Glutamatergic neuron (in vitro differentiated cells): Measurements from ENCODE around the gene HMGN4. TPM values are rescaled to one million over a fixed set of nuclear protein-coding genes. Genes with fewer than 3 reads are reported as not detected.
A peak's percentile ranks its signal among the peaks of the same experiment; 100 is the strongest.

ENCODE experiments used
- DNase-seq: peaks from one replicate; pipeline ENCODE4 v3.0.0; 2022
- H3K27ac Mint-ChIP-seq: one replicate; pipeline ENCODE4 v1.8.0; 2020; ENCODE audit warnings: mild to moderate bottlenecking, mixed read lengths, inconsistent platforms; ENCODE audit not compliant: unreplicated experiment
- H3K27me3 Mint-ChIP-seq: one replicate; pipeline ENCODE4 v1.8.0; 2020; ENCODE audit warnings: mild to moderate bottlenecking, moderate library complexity, mixed read lengths, inconsistent platforms; ENCODE audit not compliant: unreplicated experiment
- H3K36me3 Mint-ChIP-seq: one replicate; pipeline ENCODE4 v1.8.0; 2020; ENCODE audit warnings: mild to moderate bottlenecking, mixed read lengths, inconsistent platforms; ENCODE audit not compliant: unreplicated experiment
- H3K4me1 Mint-ChIP-seq: one replicate; pipeline ENCODE4 v1.8.0; 2020; ENCODE audit warnings: mild to moderate bottlenecking, low read depth, mixed read lengths, inconsistent platforms; ENCODE audit not compliant: unreplicated experiment
- H3K4me3 Mint-ChIP-seq: one replicate; pipeline ENCODE4 v1.8.0; 2020; ENCODE audit warnings: mild to moderate bottlenecking, mixed read lengths, inconsistent platforms; ENCODE audit not compliant: unreplicated experiment
- H3K9me3 Mint-ChIP-seq: one replicate; pipeline ENCODE4 v1.8.0; 2020; ENCODE audit warnings: mild to moderate bottlenecking, moderate library complexity, mixed read lengths, inconsistent platforms; ENCODE audit not compliant: unreplicated experiment
- total RNA-seq: library from RNA; stranded (reverse); fragmentation: NEBNext Ultra II Directional; extraction: Animal tissue kit (Norgen Biotek cat#: 25700); gene quantifications from one replicate; pipeline ENCODE4 v1.2.1, GENCODE V29; 2021; ENCODE audit not compliant: unreplicated experiment
- TF ChIP-seq, protein P1 (sequence below): fragments of 200-600 bp; sonication (generic); IDR thresholded peaks from one replicate; pipeline ENCODE4 v1.5.0; 2021; ENCODE audit not compliant: partially characterized antibody, unreplicated experiment

HMGN4 gene
- total RNA-seq, 1 donor from 2014 or later = 56.9 TPM

DNA sequence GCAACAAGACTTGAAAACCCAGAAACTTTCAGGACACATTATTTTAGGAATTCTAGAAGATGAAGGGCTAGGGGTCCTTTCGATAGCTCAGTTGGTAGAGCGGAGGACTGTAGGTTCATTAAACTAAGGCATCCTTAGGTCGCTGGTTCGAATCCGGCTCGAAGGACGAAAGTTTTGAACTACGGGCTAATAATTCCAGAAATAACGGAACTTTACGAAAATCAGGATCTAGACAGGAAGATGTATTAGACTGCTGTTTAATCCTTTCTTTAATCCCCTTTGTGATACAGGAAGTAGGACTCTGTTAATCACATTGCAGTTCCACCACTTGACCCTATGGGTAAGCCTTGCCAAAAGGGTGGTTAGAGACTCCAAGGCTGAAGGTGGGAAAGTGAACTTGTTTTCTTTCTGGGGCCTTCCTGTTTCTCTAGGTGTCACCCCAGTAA is 37.4 kb downstream of the HMGN4 start:
- Mint-ChIP-seq H3K27ac (no peak overlapping the region), H3K4me3 (no peak overlapping the region), H3K4me1 (peaks cover 3% of the 10 kb centered on the region), H3K27me3 (peaks cover 26% of the 10 kb centered on the region), H3K36me3 (no peaks in the 10 kb centered on the region), H3K9me3 (peaks cover 33% of the 10 kb centered on the region)
- TF ChIP-seq, protein P1, sequence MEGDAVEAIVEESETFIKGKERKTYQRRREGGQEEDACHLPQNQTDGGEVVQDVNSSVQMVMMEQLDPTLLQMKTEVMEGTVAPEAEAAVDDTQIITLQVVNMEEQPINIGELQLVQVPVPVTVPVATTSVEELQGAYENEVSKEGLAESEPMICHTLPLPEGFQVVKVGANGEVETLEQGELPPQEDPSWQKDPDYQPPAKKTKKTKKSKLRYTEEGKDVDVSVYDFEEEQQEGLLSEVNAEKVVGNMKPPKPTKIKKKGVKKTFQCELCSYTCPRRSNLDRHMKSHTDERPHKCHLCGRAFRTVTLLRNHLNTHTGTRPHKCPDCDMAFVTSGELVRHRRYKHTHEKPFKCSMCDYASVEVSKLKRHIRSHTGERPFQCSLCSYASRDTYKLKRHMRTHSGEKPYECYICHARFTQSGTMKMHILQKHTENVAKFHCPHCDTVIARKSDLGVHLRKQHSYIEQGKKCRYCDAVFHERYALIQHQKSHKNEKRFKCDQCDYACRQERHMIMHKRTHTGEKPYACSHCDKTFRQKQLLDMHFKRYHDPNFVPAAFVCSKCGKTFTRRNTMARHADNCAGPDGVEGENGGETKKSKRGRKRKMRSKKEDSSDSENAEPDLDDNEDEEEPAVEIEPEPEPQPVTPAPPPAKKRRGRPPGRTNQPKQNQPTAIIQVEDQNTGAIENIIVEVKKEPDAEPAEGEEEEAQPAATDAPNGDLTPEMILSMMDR = no peak
- DNase-seq = no peak

DNA sequence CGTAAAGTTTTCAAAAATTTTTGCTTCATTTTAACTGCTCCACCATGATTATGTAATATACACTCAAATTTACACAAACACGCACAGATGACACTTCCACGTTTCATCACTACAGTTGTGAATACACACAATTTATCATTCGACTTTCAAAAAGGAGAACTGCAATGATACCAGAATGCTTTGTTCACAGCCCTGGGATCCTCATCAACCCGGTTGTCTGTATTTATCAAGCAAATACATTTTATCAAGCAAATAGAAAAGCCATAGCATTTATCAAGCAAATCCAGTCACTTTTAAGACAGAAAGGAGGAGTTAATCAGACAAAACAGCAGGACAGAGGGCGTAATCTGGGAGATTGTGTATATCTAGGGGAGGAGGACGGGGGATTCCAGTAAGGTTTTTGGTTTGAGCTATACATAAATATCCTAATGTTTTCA is 38.3 kb downstream of the HMGN4 start:
- Mint-ChIP-seq H3K4me3 (peak overlapping the region; percentile 83), H3K27me3 (peaks cover 25% of the 10 kb centered on the region), H3K27ac (no peak overlapping the region), H3K4me1 (peaks cover 3% of the 10 kb centered on the region), H3K36me3 (no peaks in the 10 kb centered on the region), H3K9me3 (peaks cover 32% of the 10 kb centered on the region)
- TF ChIP-seq, protein P1 = no peak
- DNase-seq = no peak

DNA sequence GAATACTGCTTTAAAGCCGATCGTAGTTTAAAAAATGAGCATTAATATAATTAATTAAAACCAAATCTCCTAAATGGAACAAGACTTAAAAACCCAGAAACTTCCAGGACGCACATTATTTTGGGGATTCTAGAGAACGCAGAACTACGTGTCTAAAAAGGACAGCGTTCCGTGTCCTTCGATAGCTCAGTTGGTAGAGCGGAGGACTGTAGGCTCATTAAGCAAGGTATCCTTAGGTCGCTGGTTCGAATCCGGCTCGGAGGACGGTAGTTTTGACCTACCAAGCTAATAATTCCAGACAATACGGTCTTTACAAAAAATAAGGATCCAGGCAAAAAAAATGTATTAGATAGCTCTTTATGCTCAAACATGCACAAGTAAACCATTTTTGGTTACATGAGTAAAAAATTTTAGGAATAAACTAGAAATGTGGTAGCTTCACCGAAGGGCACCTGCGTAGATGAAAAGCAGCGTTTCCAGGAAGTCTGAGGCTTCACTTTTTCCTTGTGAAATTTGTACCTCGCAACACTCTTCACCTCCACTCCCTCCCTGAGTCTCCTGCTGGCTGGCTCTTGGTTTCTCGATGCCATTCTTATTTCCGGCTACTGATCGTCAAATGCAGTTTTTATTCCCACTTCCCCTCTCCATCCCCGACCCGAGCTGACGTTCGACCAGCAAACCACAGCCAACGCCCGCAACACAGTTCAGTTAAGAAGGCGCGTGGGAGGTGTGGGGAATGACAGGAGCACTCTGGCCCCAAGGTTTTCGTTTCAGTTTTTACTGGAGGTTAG is 39.0 kb downstream of the HMGN4 start:
- Mint-ChIP-seq H3K36me3 (no peaks in the 10 kb centered on the region), H3K4me1 (peaks cover 3% of the 10 kb centered on the region), H3K27ac (no peak overlapping the region), H3K9me3 (peaks cover 25% of the 10 kb centered on the region), H3K27me3 (peaks cover 18% of the 10 kb centered on the region), H3K4me3 (peak overlapping the region; percentile 90)
- DNase-seq = peak; percentile 50
- TF ChIP-seq, protein P1 = no peak

DNA sequence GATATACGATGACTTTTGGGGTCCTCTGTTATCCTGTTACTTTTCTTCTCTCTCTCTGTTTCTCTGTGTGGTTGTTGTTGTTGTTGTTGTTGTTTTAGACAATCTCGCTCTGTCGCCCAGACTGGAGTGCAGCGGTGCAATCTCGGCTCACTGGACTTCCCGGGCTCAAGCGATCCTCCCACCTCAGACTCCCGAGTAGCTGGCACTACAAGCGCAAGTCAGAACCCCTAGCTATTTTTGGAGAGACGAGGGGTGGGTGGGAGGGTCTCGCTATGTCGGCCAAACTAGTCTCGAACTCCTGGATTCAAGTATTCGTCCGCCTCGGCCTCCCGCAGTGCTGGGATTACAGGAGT is 39.5 kb downstream of the HMGN4 start:
- peaks cover 3% of the 10 kb centered on the region for H3K4me1 Mint-ChIP-seq
- peak overlapping the region; percentile 90 for H3K4me3 Mint-ChIP-seq
- no peaks in the 10 kb centered on the region for H3K36me3 Mint-ChIP-seq
- TF ChIP-seq, protein P1 = no peak
- no peak for DNase-seq
- H3K27ac Mint-ChIP-seq = no peak overlapping the region
- H3K27me3 Mint-ChIP-seq = peaks cover 16% of the 10 kb centered on the region
- H3K9me3 Mint-ChIP-seq = peaks cover 25% of the 10 kb centered on the region

DNA sequence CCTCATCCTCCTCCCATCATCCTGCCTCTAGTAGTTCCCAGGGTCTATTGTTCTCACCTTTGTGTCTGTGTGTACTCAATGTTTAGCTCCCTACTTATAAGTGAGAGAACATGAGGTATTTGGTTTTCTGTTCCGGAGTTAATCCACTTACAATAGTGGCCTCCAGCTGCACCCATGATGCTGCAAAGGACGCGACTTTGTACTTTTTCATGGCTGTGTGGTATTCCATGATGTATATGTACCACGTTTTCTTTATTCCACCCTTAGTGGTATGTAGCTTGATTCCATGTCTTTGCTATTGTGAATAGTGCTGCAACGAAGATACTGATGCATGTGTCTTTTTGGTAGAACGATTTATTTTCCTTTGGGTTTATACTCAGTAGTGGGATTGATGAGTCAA is 40.1 kb downstream of the HMGN4 start:
- no peaks in the 10 kb centered on the region for H3K36me3 Mint-ChIP-seq
- TF ChIP-seq, protein P1 = no peak
- peaks cover 17% of the 10 kb centered on the region for H3K27me3 Mint-ChIP-seq
- DNase-seq = no peak
- H3K4me3 Mint-ChIP-seq = peak overlapping the region; percentile 59
- H3K27ac Mint-ChIP-seq = no peak overlapping the region
- peaks cover 21% of the 10 kb centered on the region for H3K9me3 Mint-ChIP-seq
- peaks cover 3% of the 10 kb centered on the region for H3K4me1 Mint-ChIP-seq
